Measurements from ENCODE around the gene C22orf39. TPM values are rescaled to one million over a fixed set of nuclear protein-coding genes. Genes with fewer than 3 reads are reported as not detected.

Gene C22orf39
- total and polyA plus RNA-seq, 5 experiments from 2014 or later: 44.2 to 58.7 (median 51.9) TPM

GRCh38 chr22:19398652-19399051, 48.9 kb downstream of the C22orf39 start:
- ATAC-seq (no peak), DNase-seq (no peak)
- no peak overlapping the region for H3K4me3 Mint-ChIP-seq
- H3K4me1 Mint-ChIP-seq: peaks cover 0 to 3% (median 0%) of the 10 kb centered on the region in 4 donors
- H3K27ac Mint-ChIP-seq: peak overlapping the region in 1 of 10 donors; percentile 30
- no peaks in the 10 kb centered on the region for H3K27me3 Mint-ChIP-seq
- peaks cover 0 to 83% (median 4%) of the 10 kb centered on the region in 3 donors for H3K36me3 Mint-ChIP-seq
- POLR2A ChIA-PET: no interaction called here
- no peaks in the 10 kb centered on the region for H3K9me3 Mint-ChIP-seq

- peak overlapping the region in 1 of 10 donors; percentile 12 for H3K27ac Mint-ChIP-seq
- POLR2A ChIA-PET: no interaction called here
- DNase-seq (no peak), ATAC-seq (no peak)
- H3K4me1 Mint-ChIP-seq: peaks cover 0 to 3% (median 0%) of the 10 kb centered on the region in 4 donors
- H3K9me3 Mint-ChIP-seq: no peaks in the 10 kb centered on the region
- no peak overlapping the region for H3K4me3 Mint-ChIP-seq
- H3K36me3 Mint-ChIP-seq: peaks cover 0 to 85% (median 4%) of the 10 kb centered on the region in 3 donors
- H3K27me3 Mint-ChIP-seq: no peaks in the 10 kb centered on the region
Measured at GRCh38 chr22:19398206-19398605, 49.3 kb downstream of the C22orf39 start.

GRCh38 chr22:19397734-19398104, 49.8 kb downstream of the C22orf39 start:
- Mint-ChIP-seq H3K4me3 (no peak overlapping the region), H3K27ac (no peak overlapping the region), H3K27me3 (no peaks in the 10 kb centered on the region), H3K36me3 (peaks cover 0 to 86% (median 5%) of the 10 kb centered on the region in 3 donors), H3K9me3 (no peaks in the 10 kb centered on the region), H3K4me1 (peaks cover 0 to 3% (median 0%) of the 10 kb centered on the region in 4 donors)
- ATAC-seq (no peak), DNase-seq (no peak)
- POLR2A ChIA-PET: no interaction called here

GRCh38 chr22:19396934-19397733, 50.4 kb downstream of the C22orf39 start:
- H3K36me3 Mint-ChIP-seq: peaks cover 0 to 92% (median 7%) of the 10 kb centered on the region in 3 donors
- DNase-seq (no peak), ATAC-seq (no peak)
- peaks cover 0 to 3% (median 0%) of the 10 kb centered on the region in 4 donors for H3K4me1 Mint-ChIP-seq
- POLR2A ChIA-PET: no interaction called here
- H3K4me3 Mint-ChIP-seq: no peak overlapping the region
- no peaks in the 10 kb centered on the region for H3K9me3 Mint-ChIP-seq
- peak overlapping the region in 1 of 10 donors; percentile 15 for H3K27ac Mint-ChIP-seq
- no peaks in the 10 kb centered on the region for H3K27me3 Mint-ChIP-seq

GRCh38 chr22:19396561-19396933, 51.0 kb downstream of the C22orf39 start:
- DNase-seq (no peak), ATAC-seq (no peak)
- Mint-ChIP-seq H3K4me1 (peaks cover 0 to 2% (median 0%) of the 10 kb centered on the region in 4 donors), H3K9me3 (no peaks in the 10 kb centered on the region), H3K27ac (peak overlapping the region in 1 of 10 donors; percentile 29), H3K4me3 (no peak overlapping the region), H3K36me3 (peaks cover 0 to 92% (median 7%) of the 10 kb centered on the region in 3 donors), H3K27me3 (no peaks in the 10 kb centered on the region)
- POLR2A ChIA-PET: interaction anchor here (0.5 kb wide), 1 partner anchor 286 kb away, joined by 3 read pairs; no protein-coding TSS in a partner anchor

GRCh38 chr22:19395276-19395675, 52.2 kb downstream of the C22orf39 start:
- Mint-ChIP-seq H3K9me3 (no peaks in the 10 kb centered on the region), H3K4me3 (no peak overlapping the region), H3K27me3 (no peaks in the 10 kb centered on the region), H3K36me3 (peaks cover 4 to 88% (median 7%) of the 10 kb centered on the region in 3 donors), H3K27ac (peak overlapping the region in 2 of 10 donors; percentile 43 to 69), H3K4me1 (peaks cover 0 to 2% (median 0%) of the 10 kb centered on the region in 4 donors)
- DNase-seq (no peak), ATAC-seq (no peak)
- POLR2A ChIA-PET: no interaction called here

- POLR2A ChIA-PET: no interaction called here
- no peak overlapping the region for H3K4me3 Mint-ChIP-seq
- ATAC-seq: no peak
- peaks cover 0 to 2% (median 0%) of the 10 kb centered on the region in 4 donors for H3K4me1 Mint-ChIP-seq
- no peaks in the 10 kb centered on the region for H3K9me3 Mint-ChIP-seq
- H3K27ac Mint-ChIP-seq: no peak overlapping the region
- no peaks in the 10 kb centered on the region for H3K27me3 Mint-ChIP-seq
- H3K36me3 Mint-ChIP-seq: peaks cover 4 to 90% (median 7%) of the 10 kb centered on the region in 3 donors
- no peak for DNase-seq
Measured at GRCh38 chr22:19394274-19395050, 53.0 kb downstream of the C22orf39 start.

GRCh38 chr22:19393704-19394103, 53.8 kb downstream of the C22orf39 start:
- Mint-ChIP-seq H3K27me3 (no peaks in the 10 kb centered on the region), H3K36me3 (peaks cover 4 to 90% (median 7%) of the 10 kb centered on the region in 3 donors), H3K9me3 (no peaks in the 10 kb centered on the region), H3K4me3 (no peak overlapping the region), H3K4me1 (peaks cover 0 to 2% (median 0%) of the 10 kb centered on the region in 4 donors), H3K27ac (peak overlapping the region in 1 of 10 donors; percentile 32)
- ATAC-seq: no peak
- POLR2A ChIA-PET: no interaction called here
- no peak for DNase-seq

Other genes with a start within 250 kb of the C22orf39 start
- gene CLTCL1, start 156.0 kb downstream of the C22orf39 start, total RNA-seq: 1 to 10 TPM; 1.4 to 2.3 TPM
- gene CLTCL1, start 156.0 kb downstream of the C22orf39 start, polyA plus RNA-seq: under 1 TPM; 0.07 to 0.61 (median 0.49) TPM
- gene HIRA, start 16.0 kb downstream of the C22orf39 start, total RNA-seq: 10 to 100 TPM; 24.1 to 25.0 TPM
- gene HIRA, start 16.0 kb downstream of the C22orf39 start, polyA plus RNA-seq: 1 to 10 TPM; 1.5 to 6.2 (median 6.2) TPM
- gene MRPL40, start 15.2 kb downstream of the C22orf39 start, total RNA-seq: 10 to 100 TPM; 20.8 to 23.2 TPM
- gene MRPL40, start 15.2 kb downstream of the C22orf39 start, polyA plus RNA-seq: 10 to 100 TPM; 69.5 to 80.5 (median 78.2) TPM
- gene UFD1, start 31.5 kb upstream of the C22orf39 start, total RNA-seq: 10 to 100 TPM; 50.2 to 59.1 TPM
- 10 to 100 TPM; 73.1 to 80.9 (median 78.0) TPM for gene UFD1, start 31.5 kb upstream of the C22orf39 start, polyA plus RNA-seq
- gene CDC45, start 32.2 kb upstream of the C22orf39 start, total RNA-seq: 1 to 10 TPM in 1 of 2 experiments, under 1 TPM in 1; 0.69 to 1.8 TPM
- 1 to 10 TPM in 2 of 3 donors, not detected in 1; 1.2 to 2.7 TPM for gene CDC45, start 32.2 kb upstream of the C22orf39 start, polyA plus RNA-seq
- not detected for gene CLDN5, start 76.7 kb upstream of the C22orf39 start, total RNA-seq
- gene CLDN5, start 76.7 kb upstream of the C22orf39 start, polyA plus RNA-seq: under 1 TPM in 2 of 3 donors, not detected in 1; 0.11 to 0.22 TPM

Data from naive thymus-derived CD8-positive, alpha-beta T cell (primary cell).